IPS-11a (cell line): ENCODE measurements around the gene C3orf49.

Experiments used
- H3K4me3 ChIP-seq: one replicate; pipeline ENCODE4 v1.5.1; 2013; ENCODE audit warnings: low read depth, low read length, control low read depth

C3orf49 gene

GRCh38 chr3:63849175-63849574, 30.1 kb downstream of the C3orf49 start:
- no peak overlapping the region for H3K4me3 ChIP-seq

GRCh38 chr3:63851287-63851686, 32.2 kb downstream of the C3orf49 start:
- H3K4me3 ChIP-seq = no peak overlapping the region

- no peak overlapping the region for H3K4me3 ChIP-seq
Measured at GRCh38 chr3:63853106-63853505, 34.0 kb downstream of the C3orf49 start.

- no peak overlapping the region for H3K4me3 ChIP-seq
Measured at GRCh38 chr3:63855333-63855940, 36.3 kb downstream of the C3orf49 start.

- H3K4me3 ChIP-seq = no peak overlapping the region
Measured at GRCh38 chr3:63857311-63857710, 38.2 kb downstream of the C3orf49 start.

GRCh38 chr3:63860776-63861175, 41.7 kb downstream of the C3orf49 start:
- H3K4me3 ChIP-seq = no peak overlapping the region

GRCh38 chr3:63861306-63861705, 42.2 kb downstream of the C3orf49 start:
- H3K4me3 ChIP-seq = no peak overlapping the region

GRCh38 chr3:63862804-63863149, 43.7 kb downstream of the C3orf49 start:
- H3K4me3 ChIP-seq = peak overlapping the region; percentile 73

GRCh38 chr3:63863150-63864007, 44.3 kb downstream of the C3orf49 start, which contains the start of the genes ATXN7 and THOC7:
ATXN7 (plus strand) TSS chr3:63863867; CDS start chr3:63912599, 48,732 bp downstream.
THOC7 (minus strand) TSS chr3:63863805; CDS start chr3:63863790, 15 bp downstream.
- peak within 1 kb of the TSS; percentile 73 for H3K4me3 ChIP-seq

- H3K4me3 ChIP-seq = peak overlapping the region; percentile 71
Measured at GRCh38 chr3:63864008-63864964, 45.2 kb downstream of the C3orf49 start.

- peak overlapping the region; percentile 71 for H3K4me3 ChIP-seq
Measured at GRCh38 chr3:63864965-63865327, 45.8 kb downstream of the C3orf49 start.

- H3K4me3 ChIP-seq = no peak overlapping the region
Measured at GRCh38 chr3:63867225-63867624, 48.1 kb downstream of the C3orf49 start.

GRCh38 chr3:63869940-63870614, 51.0 kb downstream of the C3orf49 start:
- H3K4me3 ChIP-seq = no peak overlapping the region

- H3K4me3 ChIP-seq = no peak overlapping the region
Measured at GRCh38 chr3:63870615-63871005, 51.5 kb downstream of the C3orf49 start.

- no peak overlapping the region for H3K4me3 ChIP-seq
Measured at GRCh38 chr3:63872135-63872924, 53.2 kb downstream of the C3orf49 start.

GRCh38 chr3:63874769-63875168, 55.7 kb downstream of the C3orf49 start:
- H3K4me3 ChIP-seq = no peak overlapping the region

- H3K4me3 ChIP-seq = no peak overlapping the region
Measured at GRCh38 chr3:63875510-63875909, 56.4 kb downstream of the C3orf49 start.

GRCh38 chr3:63876260-63876659, 57.2 kb downstream of the C3orf49 start:
- H3K4me3 ChIP-seq = no peak overlapping the region

- no peak overlapping the region for H3K4me3 ChIP-seq
Measured at GRCh38 chr3:63877737-63878393, 58.8 kb downstream of the C3orf49 start.
